ENCODE data around the gene SPTLC3. TPM values are rescaled to one million over a fixed set of nuclear protein-coding genes. Genes with fewer than 3 reads are reported as not detected.
"Not testable (repeated sequence)": the region's sequence is repeated elsewhere in the genome, so short reads cannot be mapped to it uniquely, and the experiment has no call there.

The SPTLC3 gene
- total RNA-seq, 1 donor from 2014 or later: 1.2 TPM

DNA sequence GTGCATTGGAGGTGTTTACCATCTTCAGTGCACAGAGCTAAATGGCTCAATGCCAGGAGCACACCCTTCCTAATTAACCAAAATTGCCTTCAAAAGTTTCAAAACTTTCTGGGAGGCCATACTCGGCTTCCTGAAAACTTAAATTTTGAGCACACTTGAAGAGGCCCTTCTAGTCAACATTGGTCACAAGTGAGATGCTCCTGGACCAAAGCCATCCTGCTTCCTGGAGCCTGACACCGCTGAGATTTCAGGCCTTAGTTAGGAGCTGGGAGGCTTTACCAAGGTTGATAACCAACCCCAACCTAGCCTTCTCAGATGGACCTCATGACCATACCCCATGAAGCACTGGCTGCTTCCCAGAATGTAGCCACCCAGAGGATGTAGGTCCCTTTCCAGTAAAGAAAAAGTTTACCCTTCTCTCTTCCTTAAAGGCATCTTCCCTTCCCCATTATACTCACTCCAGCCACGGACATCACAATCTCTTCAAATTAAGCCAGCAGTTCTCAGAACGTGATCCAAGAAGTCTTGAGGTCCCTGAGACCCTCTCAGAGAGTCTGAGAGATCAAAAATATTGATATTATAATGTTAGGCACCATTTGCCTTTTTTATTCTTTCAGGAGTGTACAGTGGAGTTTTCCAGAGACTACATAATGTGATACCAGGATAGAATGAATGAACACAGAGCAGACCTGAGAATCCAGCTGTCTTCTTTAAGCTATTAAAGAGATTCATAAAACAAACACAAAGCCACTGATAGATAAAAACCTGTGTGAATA is 32.8 kb upstream of the SPTLC3 start:
- no peak for DNase-seq (ENCODE audit: low read depth)
- Histone ChIP-seq H3K36me3 (ENCODE audit: control insufficient read depth, insufficient read depth, low read length) (no peaks in the 10 kb centered on the region), H3K27me3 (ENCODE audit: control insufficient read depth, insufficient read depth, low read length) (no peaks in the 10 kb centered on the region), H3K4me3 (ENCODE audit: low read depth, low read length) (no peak overlapping the region)
- TF ChIP-seq, protein P1, sequence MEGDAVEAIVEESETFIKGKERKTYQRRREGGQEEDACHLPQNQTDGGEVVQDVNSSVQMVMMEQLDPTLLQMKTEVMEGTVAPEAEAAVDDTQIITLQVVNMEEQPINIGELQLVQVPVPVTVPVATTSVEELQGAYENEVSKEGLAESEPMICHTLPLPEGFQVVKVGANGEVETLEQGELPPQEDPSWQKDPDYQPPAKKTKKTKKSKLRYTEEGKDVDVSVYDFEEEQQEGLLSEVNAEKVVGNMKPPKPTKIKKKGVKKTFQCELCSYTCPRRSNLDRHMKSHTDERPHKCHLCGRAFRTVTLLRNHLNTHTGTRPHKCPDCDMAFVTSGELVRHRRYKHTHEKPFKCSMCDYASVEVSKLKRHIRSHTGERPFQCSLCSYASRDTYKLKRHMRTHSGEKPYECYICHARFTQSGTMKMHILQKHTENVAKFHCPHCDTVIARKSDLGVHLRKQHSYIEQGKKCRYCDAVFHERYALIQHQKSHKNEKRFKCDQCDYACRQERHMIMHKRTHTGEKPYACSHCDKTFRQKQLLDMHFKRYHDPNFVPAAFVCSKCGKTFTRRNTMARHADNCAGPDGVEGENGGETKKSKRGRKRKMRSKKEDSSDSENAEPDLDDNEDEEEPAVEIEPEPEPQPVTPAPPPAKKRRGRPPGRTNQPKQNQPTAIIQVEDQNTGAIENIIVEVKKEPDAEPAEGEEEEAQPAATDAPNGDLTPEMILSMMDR (IDR thresholded peaks at IDR 0.05; ENCODE audit: insufficient read depth, low read length, poor library complexity, severe bottlenecking): no peak

GRCh38 chr20:12976720-12977309 is 32.0 kb upstream of the SPTLC3 start:
- H3K36me3 ChIP-seq (ENCODE audit: control insufficient read depth, insufficient read depth, low read length): no peaks in the 10 kb centered on the region
- DNase-seq (ENCODE audit: low read depth): no peak
- no peaks in the 10 kb centered on the region for H3K27me3 ChIP-seq (ENCODE audit: control insufficient read depth, insufficient read depth, low read length)
- TF ChIP-seq, protein P1 (IDR thresholded peaks at IDR 0.05; ENCODE audit: insufficient read depth, low read length, poor library complexity, severe bottlenecking): no peak
- no peak overlapping the region for H3K4me3 ChIP-seq (ENCODE audit: low read depth, low read length)

- H3K36me3 ChIP-seq (ENCODE audit: control insufficient read depth, insufficient read depth, low read length): no peaks in the 10 kb centered on the region
- H3K4me3 ChIP-seq (ENCODE audit: low read depth, low read length): no peak overlapping the region
- H3K27me3 ChIP-seq (ENCODE audit: control insufficient read depth, insufficient read depth, low read length): no peaks in the 10 kb centered on the region
- TF ChIP-seq, protein P1 (IDR thresholded peaks at IDR 0.05; ENCODE audit: insufficient read depth, low read length, poor library complexity, severe bottlenecking): no peak
- no peak for DNase-seq (ENCODE audit: low read depth)
Observed at GRCh38 chr20:12977328-12978125, 31.2 kb upstream of the SPTLC3 start.

DNA sequence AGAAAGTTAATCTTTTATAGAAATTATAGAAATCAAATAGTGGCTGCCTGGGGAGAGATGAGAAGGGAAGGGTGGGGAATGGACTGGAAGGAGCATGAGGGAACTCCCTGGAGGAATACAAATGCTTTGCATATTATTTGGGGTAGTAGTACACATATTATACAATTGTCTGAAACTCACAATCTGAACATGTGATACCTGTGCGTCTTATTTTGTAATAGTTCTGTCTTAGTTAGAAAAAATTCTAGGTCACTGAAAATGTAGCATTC is 30.7 kb upstream of the SPTLC3 start:
- DNase-seq (ENCODE audit: low read depth): no peak
- Histone ChIP-seq H3K27me3 (ENCODE audit: control insufficient read depth, insufficient read depth, low read length) (no peaks in the 10 kb centered on the region), H3K36me3 (ENCODE audit: control insufficient read depth, insufficient read depth, low read length) (no peaks in the 10 kb centered on the region), H3K4me3 (ENCODE audit: low read depth, low read length) (no peak overlapping the region)
- TF ChIP-seq, protein P1 (IDR thresholded peaks at IDR 0.05; ENCODE audit: insufficient read depth, low read length, poor library complexity, severe bottlenecking): no peak

DNA sequence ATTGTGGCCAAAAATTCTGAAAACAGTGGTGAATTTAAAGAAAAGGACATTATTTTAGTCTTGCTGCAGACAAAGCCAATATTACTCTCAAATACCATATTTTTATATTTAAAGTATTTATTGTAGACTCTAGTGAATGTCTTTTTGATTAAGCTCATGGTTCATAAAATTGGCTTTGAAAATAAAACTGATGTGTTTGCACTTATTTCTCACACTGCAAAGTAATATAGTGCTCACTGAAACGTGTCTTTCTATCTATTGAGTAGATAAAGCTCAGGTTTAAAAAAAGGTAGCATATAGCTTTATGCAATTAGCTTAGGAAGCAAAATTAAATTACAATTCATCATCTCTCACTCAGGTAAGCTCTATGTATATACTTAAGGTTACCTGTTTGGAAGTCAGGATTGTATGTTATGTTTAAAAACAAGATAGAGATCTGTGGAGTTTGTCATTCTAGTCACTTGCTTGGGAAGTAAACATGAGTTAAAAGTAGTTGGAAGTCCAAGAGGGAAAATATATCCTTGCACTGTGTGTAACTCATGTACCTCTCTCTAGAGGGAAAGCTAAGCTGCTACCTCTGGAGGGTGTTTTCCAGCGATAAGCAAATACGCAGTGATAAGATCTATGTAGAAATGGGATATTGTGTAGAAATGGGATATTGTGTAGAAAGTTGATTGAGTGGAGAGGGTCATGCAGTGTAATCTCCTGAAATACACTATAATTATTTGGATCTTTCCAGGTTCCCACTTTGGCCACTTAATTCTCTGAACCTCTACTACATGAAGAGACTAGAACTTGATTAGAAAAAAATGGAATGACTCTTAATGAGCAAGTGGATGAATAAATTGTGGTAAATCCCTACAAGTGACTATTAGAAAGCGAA is 29.9 kb upstream of the SPTLC3 start:
- DNase-seq (ENCODE audit: low read depth): no peak
- Histone ChIP-seq H3K4me3 (ENCODE audit: low read depth, low read length) (no peak overlapping the region), H3K36me3 (ENCODE audit: control insufficient read depth, insufficient read depth, low read length) (no peaks in the 10 kb centered on the region), H3K27me3 (ENCODE audit: control insufficient read depth, insufficient read depth, low read length) (no peaks in the 10 kb centered on the region)
- TF ChIP-seq, protein P1 (IDR thresholded peaks at IDR 0.05; ENCODE audit: insufficient read depth, low read length, poor library complexity, severe bottlenecking): no peak

GRCh38 chr20:12979713-12980112 is 29.1 kb upstream of the SPTLC3 start:
- not testable (repeated sequence) for H3K36me3 ChIP-seq (ENCODE audit: control insufficient read depth, insufficient read depth, low read length); H3K4me3 ChIP-seq (ENCODE audit: low read depth, low read length); DNase-seq (ENCODE audit: low read depth); H3K27me3 ChIP-seq (ENCODE audit: control insufficient read depth, insufficient read depth, low read length)

All from kidney epithelial cell (primary cell).